Testis (tissue), 3 donors: ENCODE measurements around the gene TNS3. TPM values are rescaled to one million over a fixed set of nuclear protein-coding genes. Genes with fewer than 3 reads are reported as not detected.

Source experiments
- DNase-seq: peaks from one replicate; pipeline ENCODE4 v3.0.0-alpha.2; 2019
- H3K27ac ChIP-seq, 2 donors: fragments of 200-600 bp; sonication (generic); one replicate each; pipeline ENCODE4 v1.5.1; 2019
- H3K27me3 ChIP-seq: fragments of 200-600 bp; sonication (generic); one replicate; pipeline ENCODE4 v1.5.1; 2019
- H3K36me3 ChIP-seq: fragments of 200-600 bp; sonication (generic); one replicate; pipeline ENCODE4 v1.5.1; 2017; ENCODE audit warnings: low read depth; ENCODE audit errors: missing control alignments
- H3K4me1 ChIP-seq: fragments of 200-600 bp; sonication (generic); one replicate; pipeline ENCODE4 v1.5.1; 2019
- H3K4me3 ChIP-seq, 2 donors: fragments of 200-600 bp; sonication (generic); one replicate each; pipeline ENCODE4 v1.5.1; 2017 to 2019
- H3K9me3 ChIP-seq: fragments of 200-600 bp; sonication (generic); one replicate; pipeline ENCODE4 v1.5.1; 2017
- POLR2A ChIP-seq: fragments of 450-650 bp; IDR thresholded peaks from one replicate; pipeline ENCODE4 v1.6.1; 2017; ENCODE audit warnings: antibody characterized with exemption, mild to moderate bottlenecking, moderate library complexity
- WGBS, 2 donors: methylation state at CpG; one replicate each; pipeline ENCODE4 v1.1.5; 2018; 5-methylcytosine and 5-hydroxymethylcytosine counted together
- intact Hi-C: fragments of 100-400 bp; cut with DNase I; formaldehyde crosslinking; loops from one replicate; pipeline ENCODE4 v1.15.1; 2023; ENCODE audit warnings: low total_unique reads
- polyA plus RNA-seq: library from polyadenylated mRNA; stranded (reverse); fragments of 350-450 nt; fragmentation: Illumina TruSeq; extraction: RNeasy Lipid Tissue Mini Kit (QIAGEN cat#74804); gene quantifications from one replicate; pipeline ENCODE4 v1.2.3, GENCODE V29; 2014; ENCODE audit warnings: low read depth, low replicate concordance; ENCODE audit not compliant: insufficient read depth
- total RNA-seq, 2 donors: library from RNA; depleted of rRNA; stranded (reverse); fragments of >200 nt; gene quantifications; one replicate each; pipeline ENCODE4 v1.2.3, GENCODE V29; 2016
- TF ChIP-seq, protein P1 (sequence below), 3 experiments: fragments of 450-650 bp in 2 of 3; fragments of 200-600 bp in 1 of 3; sonication (generic) in 1 of 3; IDR thresholded peaks; one replicate each; pipeline ENCODE4 v1.5.1; 2016 to 2019; ENCODE audit warnings: antibody characterized with exemption in 3 of 3, mild to moderate bottlenecking in 2 of 3, moderate library complexity in 1 of 3

The TNS3 gene
- total and polyA plus RNA-seq, 3 donors from 2014 or later: 28.5 to 93.5 (median 60.0) TPM

DNA sequence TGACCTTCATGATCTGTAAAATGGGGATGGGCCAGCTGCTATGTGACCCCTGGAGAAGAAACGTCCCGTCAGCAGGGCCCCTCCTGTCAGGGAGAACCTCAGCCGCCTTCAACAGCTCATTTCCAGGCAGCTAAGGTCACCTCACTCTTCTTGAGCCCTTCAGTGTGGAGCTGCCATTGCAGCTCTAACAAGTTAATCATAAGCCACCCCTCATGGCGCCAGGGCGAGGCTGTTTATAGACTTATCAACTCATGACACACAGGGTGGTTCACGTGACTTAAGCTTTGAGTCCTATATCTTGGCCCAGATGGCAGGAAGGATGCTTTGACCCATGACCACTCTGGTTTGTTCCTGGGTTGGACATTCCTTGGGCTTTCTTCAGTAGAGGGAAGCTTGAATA lies 315.1 kb downstream of the TNS3 start:
- intact Hi-C loops: loop anchor here (5.0 kb wide), 1 partner anchor 566 kb away; no protein-coding TSS in a partner anchor
- no peaks in the 10 kb centered on the region for H3K4me1 ChIP-seq

DNA sequence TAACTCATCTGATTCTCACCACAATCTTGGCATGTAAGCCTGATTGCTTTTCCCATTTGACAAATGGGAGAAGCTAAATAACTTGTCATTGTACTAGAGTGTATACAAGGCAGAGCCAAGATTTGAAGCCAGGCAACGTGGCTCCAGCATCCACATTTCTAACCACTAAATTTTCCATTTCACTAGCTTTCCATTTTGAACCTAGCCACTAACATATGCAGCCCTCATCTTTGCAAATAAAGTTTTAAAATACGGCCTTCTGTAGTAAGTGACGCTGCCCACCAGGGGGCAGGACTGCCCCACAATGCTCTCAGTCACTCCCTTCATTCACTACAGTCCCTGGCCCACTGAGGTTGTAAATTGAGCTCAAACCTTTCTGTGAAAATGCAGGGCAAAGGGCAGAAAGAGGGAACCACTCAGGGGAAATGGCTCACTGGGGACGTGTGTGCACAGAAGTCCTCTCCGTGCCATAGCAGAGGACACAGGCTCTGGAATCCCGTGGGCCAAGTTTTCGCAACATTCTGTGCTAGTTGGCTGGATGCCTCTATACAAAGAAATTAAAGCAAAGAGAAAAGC lies 315.7 kb downstream of the TNS3 start:
- Histone ChIP-seq H3K27me3 (no peaks in the 10 kb centered on the region), H3K9me3 (no peaks in the 10 kb centered on the region), H3K4me3 (no peak overlapping the region), H3K36me3 (no peaks in the 10 kb centered on the region), H3K27ac (no peak overlapping the region), H3K4me1 (no peaks in the 10 kb centered on the region)
- WGBS, 2 donors: 32 to 36% methylated on average over 7 of the region's 7 CpGs
- TF ChIP-seq, protein P1, sequence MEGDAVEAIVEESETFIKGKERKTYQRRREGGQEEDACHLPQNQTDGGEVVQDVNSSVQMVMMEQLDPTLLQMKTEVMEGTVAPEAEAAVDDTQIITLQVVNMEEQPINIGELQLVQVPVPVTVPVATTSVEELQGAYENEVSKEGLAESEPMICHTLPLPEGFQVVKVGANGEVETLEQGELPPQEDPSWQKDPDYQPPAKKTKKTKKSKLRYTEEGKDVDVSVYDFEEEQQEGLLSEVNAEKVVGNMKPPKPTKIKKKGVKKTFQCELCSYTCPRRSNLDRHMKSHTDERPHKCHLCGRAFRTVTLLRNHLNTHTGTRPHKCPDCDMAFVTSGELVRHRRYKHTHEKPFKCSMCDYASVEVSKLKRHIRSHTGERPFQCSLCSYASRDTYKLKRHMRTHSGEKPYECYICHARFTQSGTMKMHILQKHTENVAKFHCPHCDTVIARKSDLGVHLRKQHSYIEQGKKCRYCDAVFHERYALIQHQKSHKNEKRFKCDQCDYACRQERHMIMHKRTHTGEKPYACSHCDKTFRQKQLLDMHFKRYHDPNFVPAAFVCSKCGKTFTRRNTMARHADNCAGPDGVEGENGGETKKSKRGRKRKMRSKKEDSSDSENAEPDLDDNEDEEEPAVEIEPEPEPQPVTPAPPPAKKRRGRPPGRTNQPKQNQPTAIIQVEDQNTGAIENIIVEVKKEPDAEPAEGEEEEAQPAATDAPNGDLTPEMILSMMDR (IDR thresholded peaks at IDR 0.05): peak; percentile 93
- TF ChIP-seq POLR2A: no peak
- DNase-seq: peak; percentile 71
- intact Hi-C loops: loop anchor here (5.0 kb wide), 1 partner anchor 566 kb away; no protein-coding TSS in a partner anchor

More for the DNA sequence above, 315.1 kb downstream of the TNS3 start:
- WGBS, 2 donors: 85 to 88% methylated on average over 6 of the region's 6 CpGs
- no peak overlapping the region for H3K4me3 ChIP-seq
- H3K27me3 ChIP-seq: no peaks in the 10 kb centered on the region
- H3K27ac ChIP-seq: no peak overlapping the region
- no peaks in the 10 kb centered on the region for H3K9me3 ChIP-seq
- no peaks in the 10 kb centered on the region for H3K36me3 ChIP-seq
- DNase-seq: no peak
- TF ChIP-seq, protein P1 (IDR thresholded peaks at IDR 0.05): no peak
- TF ChIP-seq POLR2A: no peak

DNA sequence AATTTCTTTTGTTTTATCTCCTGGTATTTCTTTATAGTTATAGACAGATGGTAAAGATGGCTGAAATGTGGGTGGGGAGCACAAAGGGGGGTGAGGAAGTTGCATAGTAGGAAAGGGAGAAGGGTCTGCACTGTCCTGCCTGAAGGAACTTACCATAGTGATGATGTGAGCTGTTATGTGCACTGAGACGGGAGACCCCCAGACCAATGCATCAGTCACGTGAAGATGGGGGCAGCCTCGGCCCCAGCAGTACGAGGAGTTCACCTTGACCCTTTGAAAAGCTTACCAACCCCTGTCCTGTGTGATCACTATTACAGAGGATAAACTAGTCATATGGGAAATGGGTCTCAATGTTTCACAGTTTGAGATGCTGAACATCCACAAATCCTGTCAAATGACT lies 316.3 kb downstream of the TNS3 start:
- intact Hi-C loops: loop anchor here (5.0 kb wide), 1 partner anchor 567 kb away; no protein-coding TSS in a partner anchor

DNA sequence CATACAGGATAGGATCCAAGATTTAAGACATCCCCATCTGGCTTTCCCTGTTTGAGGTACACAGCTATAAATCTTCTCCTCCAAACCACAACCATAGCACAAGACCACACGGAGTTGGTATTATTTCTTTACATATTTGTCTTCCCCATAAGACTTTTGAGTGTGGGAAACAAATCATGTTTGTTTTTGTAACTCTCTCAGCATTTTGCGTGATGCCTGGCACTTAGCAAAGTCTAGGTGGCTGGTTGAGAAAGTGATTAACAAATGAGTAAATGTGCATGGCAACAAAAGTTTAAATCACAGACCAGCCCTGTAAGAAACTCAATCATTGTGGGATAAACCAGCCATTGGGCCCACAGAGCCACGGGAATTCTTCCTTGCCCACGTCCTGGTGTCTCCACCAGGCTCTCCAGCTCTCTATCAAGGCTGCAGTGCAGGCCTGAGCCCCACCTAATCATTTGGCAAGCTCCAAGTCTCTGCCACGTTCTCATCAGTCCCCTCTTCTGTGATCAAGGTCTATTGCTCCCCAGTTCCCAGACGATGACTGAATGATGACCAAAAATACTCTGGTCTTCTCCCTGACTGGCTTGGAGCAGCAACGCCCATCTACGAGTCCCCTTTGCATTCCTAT lies 317.8 kb downstream of the TNS3 start:
- no peak for DNase-seq
- Histone ChIP-seq H3K27me3 (no peaks in the 10 kb centered on the region), H3K4me3 (no peak overlapping the region), H3K9me3 (no peaks in the 10 kb centered on the region), H3K4me1 (no peaks in the 10 kb centered on the region), H3K36me3 (no peaks in the 10 kb centered on the region), H3K27ac (no peak overlapping the region)
- TF ChIP-seq, protein P1 (IDR thresholded peaks at IDR 0.05): no peak
- TF ChIP-seq POLR2A: no peak
- intact Hi-C loops: no loop called here
- WGBS, 2 donors: 73 to 85% methylated on average over 8 of the region's 8 CpGs

More for the DNA sequence above, 316.3 kb downstream of the TNS3 start:
- DNase-seq: no peak
- H3K9me3 ChIP-seq: no peaks in the 10 kb centered on the region
- H3K27me3 ChIP-seq: no peaks in the 10 kb centered on the region
- no peak overlapping the region for H3K4me3 ChIP-seq
- no peaks in the 10 kb centered on the region for H3K4me1 ChIP-seq
- TF ChIP-seq, protein P1 (IDR thresholded peaks at IDR 0.05): no peak
- no peak for TF ChIP-seq POLR2A
- 89 to 93% methylated on average over 4 of the region's 4 CpGs for WGBS, 2 donors
- H3K36me3 ChIP-seq: no peaks in the 10 kb centered on the region
- no peak overlapping the region for H3K27ac ChIP-seq
